NCI-H446 treated with DMSO at 0.1 percent for 48 hours (cell line): ENCODE results near the gene TBX22.
"Not testable (repeated sequence)": the region's sequence is repeated elsewhere in the genome, so short reads cannot be mapped to it uniquely, and the experiment has no call there.

Experiments
- DNase-seq: peaks from one replicate; lab custom pipeline; 2025; lab: John Stamatoyannopoulos, UW

The TBX22 gene, protein sequence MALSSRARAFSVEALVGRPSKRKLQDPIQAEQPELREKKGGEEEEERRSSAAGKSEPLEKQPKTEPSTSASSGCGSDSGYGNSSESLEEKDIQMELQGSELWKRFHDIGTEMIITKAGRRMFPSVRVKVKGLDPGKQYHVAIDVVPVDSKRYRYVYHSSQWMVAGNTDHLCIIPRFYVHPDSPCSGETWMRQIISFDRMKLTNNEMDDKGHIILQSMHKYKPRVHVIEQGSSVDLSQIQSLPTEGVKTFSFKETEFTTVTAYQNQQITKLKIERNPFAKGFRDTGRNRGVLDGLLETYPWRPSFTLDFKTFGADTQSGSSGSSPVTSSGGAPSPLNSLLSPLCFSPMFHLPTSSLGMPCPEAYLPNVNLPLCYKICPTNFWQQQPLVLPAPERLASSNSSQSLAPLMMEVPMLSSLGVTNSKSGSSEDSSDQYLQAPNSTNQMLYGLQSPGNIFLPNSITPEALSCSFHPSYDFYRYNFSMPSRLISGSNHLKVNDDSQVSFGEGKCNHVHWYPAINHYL

DNA sequence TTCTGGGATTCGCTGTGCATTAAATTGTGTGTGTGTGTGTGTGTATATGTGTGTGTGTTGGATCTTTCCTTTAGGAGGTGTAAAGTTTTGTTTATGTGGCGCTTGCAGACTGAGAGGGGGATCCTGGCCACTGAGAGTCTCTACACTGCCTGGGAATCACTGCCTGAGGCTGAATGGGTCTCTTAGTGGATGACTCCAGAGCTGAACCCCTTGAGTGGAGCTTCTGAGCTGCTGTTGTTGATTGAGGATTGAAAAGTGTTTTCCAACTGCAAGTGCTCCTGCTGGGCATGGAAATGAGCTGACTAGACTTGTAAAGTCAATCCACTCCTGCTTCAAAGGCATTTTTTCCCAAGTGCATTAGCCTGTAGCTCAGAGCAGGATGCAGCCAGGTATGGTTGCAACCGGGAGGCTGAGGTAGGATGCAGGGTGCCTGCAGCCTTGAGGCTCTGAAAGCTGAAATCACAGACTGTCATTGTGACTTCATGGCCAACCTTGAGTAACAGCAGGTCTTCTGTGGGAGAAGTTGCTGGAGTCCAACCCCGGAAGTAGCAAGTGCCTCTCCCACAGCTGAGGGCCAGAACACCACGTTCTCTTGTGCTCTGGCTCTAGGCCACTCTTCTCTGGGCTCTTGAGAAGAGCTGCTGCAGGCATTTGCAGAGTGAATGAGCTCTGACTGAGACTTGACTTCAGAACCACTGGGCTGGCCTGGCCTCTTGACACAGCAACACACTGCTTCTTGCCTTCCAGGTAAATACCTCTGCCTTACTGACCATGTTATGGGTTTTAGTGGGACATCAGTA is at the start of gene TBX22:
Gene TBX22, plus strand, starts transcription at position 613 of the 800 bp plus-strand sequence. CDS start 7,517 bp downstream, outside the sequence.
- no peak for DNase-seq

DNA sequence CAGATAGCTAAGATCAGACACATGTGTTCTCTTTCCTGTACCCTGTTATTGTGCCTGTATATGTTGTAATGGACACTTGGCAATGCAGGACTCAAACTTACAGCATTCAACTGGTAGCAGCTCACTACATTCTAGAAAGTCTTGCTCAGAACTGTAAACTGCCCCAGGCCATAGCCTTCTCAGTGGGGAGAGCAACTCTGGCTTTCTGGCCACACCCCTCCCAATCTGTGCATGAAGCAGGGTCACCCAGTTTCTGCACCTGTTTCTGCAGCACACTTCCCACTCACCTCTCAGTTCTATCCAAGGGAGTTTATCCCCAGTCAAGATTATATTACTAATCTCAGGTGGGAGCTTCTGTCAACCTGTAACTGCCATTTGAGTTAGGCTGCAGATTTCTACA is 38.9 kb upstream of the TBX22 start:
- DNase-seq, result no peak

DNA sequence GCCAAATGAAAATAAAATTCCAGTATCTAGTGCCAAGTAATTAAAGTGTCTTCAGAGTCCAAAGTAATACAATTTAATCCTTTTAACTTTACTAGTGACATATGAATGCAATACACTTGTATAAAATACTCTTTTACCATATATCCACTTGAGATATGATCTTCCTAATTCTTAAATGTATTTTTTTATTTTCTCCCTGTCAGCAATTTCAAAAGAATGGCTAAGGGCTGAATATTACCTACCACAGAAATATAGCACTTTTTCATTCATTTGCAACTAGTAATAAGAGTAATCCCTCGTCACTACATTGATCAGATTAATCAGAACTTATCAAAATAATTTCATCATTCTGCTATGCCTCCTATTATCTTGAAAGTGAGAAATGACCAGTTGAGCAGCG is 10.1 kb upstream of the TBX22 start:
- no peak for DNase-seq

DNA sequence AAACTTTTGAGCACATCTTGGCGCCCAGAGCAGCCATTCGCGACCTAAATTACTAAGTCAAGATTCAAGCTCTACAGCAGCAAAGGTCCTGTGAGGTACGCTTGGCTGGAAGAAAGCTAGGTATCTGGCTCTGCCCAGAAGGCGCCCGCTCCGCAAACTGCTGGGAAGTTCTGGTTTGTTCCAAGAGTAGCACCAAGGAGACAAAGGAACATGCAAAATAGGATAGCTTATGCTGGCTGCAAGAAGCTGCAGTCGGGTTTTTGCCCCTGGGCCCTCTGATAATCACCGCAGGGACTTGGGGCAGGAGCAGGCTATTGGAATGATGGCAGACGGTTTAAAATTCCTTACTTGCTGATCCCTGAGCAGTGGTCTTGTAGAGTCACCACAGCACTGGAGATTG is 3.0 kb upstream of the TBX22 start:
- no peak for DNase-seq

DNA sequence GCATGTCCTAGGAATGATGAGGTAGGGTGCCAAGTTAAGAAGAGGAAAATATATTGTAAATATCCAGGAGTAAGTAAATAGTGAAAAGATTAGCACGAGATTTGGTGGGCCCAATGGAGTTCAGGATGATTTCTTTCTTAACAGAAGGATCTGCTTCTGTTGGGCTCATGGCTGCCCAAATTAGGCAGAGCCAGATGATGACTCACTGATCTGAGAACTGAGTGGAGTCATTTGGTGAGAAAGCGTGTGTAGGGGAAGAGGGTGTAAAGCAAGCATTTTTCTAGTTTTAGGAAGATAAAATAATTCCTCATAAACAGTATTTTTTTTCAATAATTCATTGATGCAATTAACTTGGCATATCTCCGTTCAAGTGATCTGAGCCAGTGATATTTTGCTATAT is 1.6 kb downstream of the TBX22 start:
- no peak for DNase-seq

DNA sequence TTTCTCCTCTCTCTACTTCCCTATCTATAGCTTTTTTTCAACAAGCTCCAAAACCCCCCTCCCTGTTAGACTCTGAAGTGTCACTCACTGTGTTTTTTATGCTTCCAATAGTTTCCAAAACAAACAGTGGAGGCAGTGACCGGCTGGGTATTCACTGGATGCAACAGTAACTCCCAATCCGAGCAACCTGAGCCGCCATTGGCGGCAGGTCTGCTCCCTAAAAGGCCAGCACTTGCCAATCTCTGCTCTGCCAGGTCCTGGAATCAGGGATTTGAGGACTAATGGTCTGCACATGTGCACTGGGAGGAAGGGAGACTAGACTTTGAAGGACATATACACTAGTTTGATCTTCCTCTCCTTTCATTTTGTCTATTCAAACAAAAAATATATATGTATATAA is 7.1 kb downstream of the TBX22 start:
- no peak for DNase-seq

DNA sequence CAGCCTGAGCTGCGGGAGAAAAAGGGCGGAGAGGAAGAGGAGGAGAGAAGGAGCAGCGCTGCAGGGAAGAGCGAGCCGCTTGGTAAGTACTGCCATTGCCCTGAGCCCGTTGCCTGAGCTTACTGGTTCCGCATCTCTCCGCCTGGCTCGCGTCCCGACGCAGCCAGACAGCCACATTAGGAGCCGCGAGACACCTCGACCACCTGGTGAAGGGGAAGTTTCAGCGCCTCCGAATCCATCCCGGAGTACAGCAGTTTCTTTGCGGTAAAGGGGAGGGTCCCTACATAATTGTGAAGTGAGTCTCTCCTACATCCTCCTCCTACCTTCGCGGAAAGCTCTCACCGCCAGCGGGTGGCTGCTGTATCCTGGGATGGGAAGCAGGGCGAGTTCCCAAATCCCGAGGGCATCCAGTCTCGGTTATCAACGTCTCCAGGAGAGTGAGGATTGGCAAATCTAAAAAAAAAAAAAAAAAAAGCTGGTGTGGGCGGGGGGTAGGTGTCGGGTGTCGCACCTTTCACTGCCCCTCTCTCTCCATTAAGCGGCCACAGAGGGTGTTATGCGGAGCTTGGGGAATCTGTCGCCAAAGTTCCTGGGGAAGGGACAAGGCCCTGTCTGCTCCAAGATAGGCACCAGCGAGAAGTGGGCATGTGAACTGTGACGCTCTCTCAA is 7.9 kb downstream of the TBX22 start:
- no peak for DNase-seq

DNA sequence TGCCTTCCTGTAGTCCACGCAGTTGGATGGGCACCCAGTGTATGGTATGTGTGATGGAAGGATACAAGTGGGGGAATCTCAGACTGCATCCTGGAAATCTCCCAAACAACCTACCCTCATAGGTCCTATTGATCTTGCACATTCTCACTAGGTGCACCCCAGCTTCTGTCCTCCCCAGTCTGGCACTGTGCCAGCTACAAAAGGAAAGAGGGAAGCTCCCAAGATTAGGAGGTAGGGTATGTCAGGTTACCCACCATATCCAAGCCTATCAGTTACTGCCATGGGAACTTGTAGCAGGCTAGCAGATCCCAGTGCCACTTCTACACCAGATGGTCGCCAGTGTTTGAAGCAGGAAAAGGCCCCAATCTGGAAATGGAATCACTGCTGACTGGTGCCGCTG is 11.6 kb downstream of the TBX22 start:
- no peak for DNase-seq

DNA sequence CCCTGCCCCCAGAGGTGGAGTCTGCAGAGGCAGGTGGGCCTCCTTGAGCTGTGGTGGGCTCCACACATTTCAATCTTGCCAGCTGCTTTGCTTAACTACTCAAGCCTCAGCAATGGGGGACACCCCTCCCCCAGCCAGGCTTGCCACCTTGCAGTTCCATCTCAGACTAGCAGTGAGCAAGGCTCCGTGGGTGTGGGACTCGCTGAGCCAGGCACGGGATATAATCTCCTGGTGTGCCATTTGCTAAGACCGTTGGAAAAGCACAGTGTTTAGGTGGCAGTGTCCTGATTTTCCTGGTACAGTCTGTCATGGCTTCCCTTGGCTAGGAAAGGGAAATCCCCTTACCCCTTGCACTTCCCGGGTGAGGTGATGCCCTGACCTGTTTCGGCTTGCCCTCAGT is 51.6 kb downstream of the TBX22 start:
- not testable (repeated sequence) for DNase-seq

DNA sequence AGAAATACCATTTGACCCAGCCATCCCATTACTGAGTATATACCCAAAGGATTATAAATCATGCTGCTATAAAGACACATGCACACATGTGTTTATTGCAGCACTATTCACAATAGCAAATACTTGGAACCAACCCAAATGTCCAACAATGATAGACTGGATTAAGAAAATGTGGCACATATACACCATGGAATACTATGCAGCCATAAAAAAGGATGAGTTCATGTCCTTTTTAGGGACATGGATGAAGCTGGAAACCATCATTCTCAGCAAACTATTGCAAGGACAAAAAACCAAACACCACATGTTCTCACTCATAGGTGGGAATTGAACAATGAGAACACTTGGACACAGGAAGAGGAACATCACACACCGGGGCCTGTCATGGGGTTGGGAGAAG is 61.1 kb downstream of the TBX22 start:
- not testable (repeated sequence) for DNase-seq
